Right atrium auricular region (tissue), 2 donors: ENCODE data around the gene KCNE4. TPM values are rescaled to one million over a fixed set of nuclear protein-coding genes. Genes with fewer than 3 reads are reported as not detected.

Experiments
- DNase-seq: peaks from one replicate; pipeline ENCODE4 v3.0.0-alpha.2; 2019; ENCODE audit warnings: low spot score
- H3K27ac ChIP-seq, 2 donors: fragments of 200-600 bp; sonication (generic); 1 replicate in 1 of 2; 2 replicates in 1 of 2; pipeline ENCODE4 v1.5.1; 2016 to 2019
- H3K27me3 ChIP-seq, 2 donors: fragments of 200-600 bp; sonication (generic); one replicate each; pipeline versions ENCODE4 v1.5.1 to v1.6.0; 2017 to 2019
- H3K36me3 ChIP-seq: fragments of 200-600 bp; sonication (generic); one replicate; pipeline ENCODE4 v1.5.1; 2016
- H3K4me1 ChIP-seq, 2 donors: fragments of 200-600 bp; sonication (generic); one replicate each; pipeline versions ENCODE4 v1.5.1 to v1.6.0; 2017 to 2019
- H3K4me3 ChIP-seq, 2 donors: fragments of 200-600 bp; sonication (generic); 1 replicate in 1 of 2; 2 replicates in 1 of 2; pipeline ENCODE4 v1.5.1; 2017 to 2019; ENCODE audit warnings: mild to moderate bottlenecking in 1 of 2, moderate library complexity in 1 of 2
- H3K9me3 ChIP-seq, 2 donors: fragments of 200-600 bp; sonication (generic); one replicate each; pipeline ENCODE4 v1.5.1; 2019
- total RNA-seq, 2 donors: library from RNA; depleted of rRNA; stranded (reverse); fragments of >200 nt; gene quantifications; one replicate each; pipeline ENCODE4 v1.1.0, GENCODE V29; 2016
- TF ChIP-seq, protein P1 (sequence below), 2 donors: fragments of 200-600 bp; sonication (generic); IDR thresholded peaks; one replicate each; pipeline ENCODE4 v1.5.1; 2019; ENCODE audit warnings: antibody characterized with exemption in 2 of 2

KCNE4 gene
- total RNA-seq, 2 donors from 2014 or later: 3.4 to 4.0 TPM

DNA sequence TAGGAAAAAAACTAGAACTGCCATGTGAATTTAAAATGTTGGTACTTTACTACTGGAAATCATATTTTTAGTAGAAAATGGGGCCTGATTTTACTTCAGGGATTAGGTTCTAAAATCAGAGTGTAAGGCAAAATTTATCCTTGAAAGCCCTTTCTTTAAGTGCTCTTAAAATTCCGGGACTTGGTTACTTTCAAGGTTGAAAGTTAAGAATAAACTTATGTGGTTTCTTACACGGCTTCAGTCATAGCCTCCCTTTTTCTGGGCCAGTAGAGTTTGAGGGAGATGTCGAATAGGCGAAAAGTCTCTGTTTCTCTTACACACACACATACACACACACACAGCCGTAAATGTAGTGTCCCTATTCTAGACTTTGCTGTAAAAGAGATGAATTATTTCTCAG, 13.1 kb downstream of the KCNE4 start:
- H3K9me3 ChIP-seq: no peaks in the 10 kb centered on the region
- H3K27ac ChIP-seq: no peak overlapping the region
- TF ChIP-seq, protein P1, sequence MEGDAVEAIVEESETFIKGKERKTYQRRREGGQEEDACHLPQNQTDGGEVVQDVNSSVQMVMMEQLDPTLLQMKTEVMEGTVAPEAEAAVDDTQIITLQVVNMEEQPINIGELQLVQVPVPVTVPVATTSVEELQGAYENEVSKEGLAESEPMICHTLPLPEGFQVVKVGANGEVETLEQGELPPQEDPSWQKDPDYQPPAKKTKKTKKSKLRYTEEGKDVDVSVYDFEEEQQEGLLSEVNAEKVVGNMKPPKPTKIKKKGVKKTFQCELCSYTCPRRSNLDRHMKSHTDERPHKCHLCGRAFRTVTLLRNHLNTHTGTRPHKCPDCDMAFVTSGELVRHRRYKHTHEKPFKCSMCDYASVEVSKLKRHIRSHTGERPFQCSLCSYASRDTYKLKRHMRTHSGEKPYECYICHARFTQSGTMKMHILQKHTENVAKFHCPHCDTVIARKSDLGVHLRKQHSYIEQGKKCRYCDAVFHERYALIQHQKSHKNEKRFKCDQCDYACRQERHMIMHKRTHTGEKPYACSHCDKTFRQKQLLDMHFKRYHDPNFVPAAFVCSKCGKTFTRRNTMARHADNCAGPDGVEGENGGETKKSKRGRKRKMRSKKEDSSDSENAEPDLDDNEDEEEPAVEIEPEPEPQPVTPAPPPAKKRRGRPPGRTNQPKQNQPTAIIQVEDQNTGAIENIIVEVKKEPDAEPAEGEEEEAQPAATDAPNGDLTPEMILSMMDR (IDR thresholded peaks at IDR 0.05): no peak
- H3K36me3 ChIP-seq: no peaks in the 10 kb centered on the region
- H3K27me3 ChIP-seq: no peaks in the 10 kb centered on the region
- H3K4me1 ChIP-seq: no peaks in the 10 kb centered on the region
- H3K4me3 ChIP-seq: no peak overlapping the region
- no peak for DNase-seq

GRCh38 chr2:223066721-223067120, 14.7 kb downstream of the KCNE4 start:
- Histone ChIP-seq H3K4me3 (no peak overlapping the region), H3K36me3 (no peaks in the 10 kb centered on the region), H3K27me3 (no peaks in the 10 kb centered on the region), H3K27ac (no peak overlapping the region), H3K4me1 (no peaks in the 10 kb centered on the region), H3K9me3 (no peaks in the 10 kb centered on the region)
- DNase-seq: no peak
- TF ChIP-seq, protein P1 (IDR thresholded peaks at IDR 0.05): no peak

DNA sequence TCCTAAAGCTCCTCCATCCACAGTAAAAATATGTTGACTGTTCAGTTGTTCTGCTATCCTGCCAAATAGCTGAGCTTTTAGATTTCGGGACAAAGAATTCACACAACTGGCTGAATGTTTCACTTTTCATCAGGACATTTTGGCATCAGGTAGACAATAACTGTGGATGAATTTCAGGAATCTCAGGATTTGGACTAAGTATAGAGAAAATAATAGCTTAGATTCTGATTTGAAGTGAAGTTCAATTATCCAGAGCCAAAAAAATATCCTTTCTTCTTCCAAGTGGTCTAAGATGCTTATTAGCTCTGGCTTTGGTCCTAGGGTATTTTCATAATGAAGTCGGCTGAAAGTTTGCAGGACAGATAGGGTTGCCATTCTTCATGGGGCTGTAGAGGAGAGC, 16.1 kb downstream of the KCNE4 start:
- H3K9me3 ChIP-seq: no peaks in the 10 kb centered on the region
- TF ChIP-seq, protein P1 (IDR thresholded peaks at IDR 0.05): no peak
- H3K36me3 ChIP-seq: no peaks in the 10 kb centered on the region
- no peaks in the 10 kb centered on the region for H3K27me3 ChIP-seq
- H3K27ac ChIP-seq: no peak overlapping the region
- DNase-seq: no peak
- H3K4me3 ChIP-seq: no peak overlapping the region
- H3K4me1 ChIP-seq: no peaks in the 10 kb centered on the region

- TF ChIP-seq, protein P1 (IDR thresholded peaks at IDR 0.05): no peak
- H3K4me1 ChIP-seq: no peaks in the 10 kb centered on the region
- no peaks in the 10 kb centered on the region for H3K9me3 ChIP-seq
- no peak overlapping the region for H3K27ac ChIP-seq
- H3K27me3 ChIP-seq: no peaks in the 10 kb centered on the region
- no peaks in the 10 kb centered on the region for H3K36me3 ChIP-seq
- no peak for DNase-seq
- H3K4me3 ChIP-seq: no peak overlapping the region
Observed at GRCh38 chr2:223069465-223069864, 17.5 kb downstream of the KCNE4 start.

DNA sequence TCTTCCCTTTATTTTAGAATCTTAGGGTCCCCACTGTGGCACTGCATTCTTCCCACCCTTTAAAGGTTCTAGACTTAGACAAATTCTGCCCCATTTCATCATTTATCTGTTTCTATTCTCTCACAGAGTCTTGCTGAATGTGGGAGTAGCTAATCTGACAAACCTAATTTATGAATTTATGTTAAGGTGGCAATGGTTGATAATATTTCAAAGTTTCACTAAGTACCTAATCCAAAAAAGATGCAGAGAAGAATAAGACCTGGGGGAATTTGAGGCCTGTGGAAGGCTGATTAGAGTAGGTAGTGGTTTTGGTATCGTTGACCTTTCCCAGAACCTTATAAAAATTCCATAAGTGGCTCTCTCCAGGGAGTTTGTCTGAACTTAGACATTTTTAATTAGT, 18.0 kb downstream of the KCNE4 start:
- Histone ChIP-seq H3K4me3 (no peak overlapping the region), H3K27ac (no peak overlapping the region), H3K4me1 (no peaks in the 10 kb centered on the region), H3K36me3 (no peaks in the 10 kb centered on the region), H3K27me3 (no peaks in the 10 kb centered on the region), H3K9me3 (no peaks in the 10 kb centered on the region)
- DNase-seq: no peak
- TF ChIP-seq, protein P1 (IDR thresholded peaks at IDR 0.05): no peak

GRCh38 chr2:223071139-223071538, 19.1 kb downstream of the KCNE4 start:
- Histone ChIP-seq H3K36me3 (no peaks in the 10 kb centered on the region), H3K9me3 (no peaks in the 10 kb centered on the region), H3K27ac (no peak overlapping the region), H3K27me3 (no peaks in the 10 kb centered on the region), H3K4me3 (no peak overlapping the region), H3K4me1 (no peaks in the 10 kb centered on the region)
- TF ChIP-seq, protein P1 (IDR thresholded peaks at IDR 0.05): no peak
- DNase-seq: no peak
